C4-2B (cell line): Measurements from ENCODE around the gene PIP5K1C.

ENCODE experiments used
- CTCF ChIP-seq: fragments of 450-650 bp; conservative IDR thresholded peaks from 2 replicates; pipeline ENCODE4 v1.5.1; 2017; ENCODE audit warnings: mild to moderate bottlenecking
- ZFX ChIP-seq: fragments of 450-650 bp; IDR thresholded peaks from 2 replicates; pipeline ENCODE4 v1.6.1; 2017

- TF ChIP-seq CTCF (no peak), ZFX (no peak)
Observed at GRCh38 chr19:3612901-3613741, 87.1 kb downstream of the PIP5K1C start.
